HEK293 (cell line): ENCODE results near the gene SYNPR.

Source experiments
- CTCF ChIA-PET: fragments of 350-600 bp; formaldehyde crosslinking; extraction: SDS; loops from one replicate; lab custom pipeline; 2021; ENCODE audit warnings: antibody characterized with exemption; lab: Yijun Ruan, JAX
- POLR2A ChIA-PET: fragments of 300-600 bp; formaldehyde crosslinking; extraction: SDS; loops from one replicate; lab custom pipeline; 2020; ENCODE audit warnings: antibody characterized with exemption, inconsistent platforms; lab: Yijun Ruan, JAX
- H3K27ac ChIP-seq: fragments of 200-500 bp; sonication (Bioruptor generic); 2 replicates; pipeline ENCODE4 v1.5.1; 2014; ENCODE audit warnings: low read depth, low read length, control low read depth, inconsistent platforms; ENCODE audit errors: extremely low read depth
- H3K36me3 ChIP-seq, 2 experiments: fragments of 200-500 bp in 1 of 2; sonication (Bioruptor generic) in 1 of 2; 1 replicate in 1 of 2; 2 replicates in 1 of 2; pipeline ENCODE4 v1.5.1; 2014 to 2017; ENCODE audit warnings: inconsistent platforms in 2 of 2, low read length in 2 of 2; ENCODE audit not compliant: control insufficient read depth in 2 of 2, insufficient read depth in 1 of 2
- H3K4me1 ChIP-seq: fragments of 200-500 bp; sonication (Bioruptor generic); 2 replicates; pipeline ENCODE4 v1.5.1; 2014; ENCODE audit warnings: mild to moderate bottlenecking, low read length, inconsistent platforms; ENCODE audit not compliant: control insufficient read depth, insufficient read depth
- H3K4me3 ChIP-seq: 2 replicates; pipeline ENCODE4 v1.5.1; 2011; ENCODE audit warnings: low read depth, mild to moderate bottlenecking, control low read depth, low read length, moderate library complexity
- H3K9me3 ChIP-seq: fragments of 200-500 bp; sonication (Bioruptor generic); 2 replicates; pipeline ENCODE4 v1.5.1; 2014; ENCODE audit warnings: low read depth, low read length, inconsistent platforms; ENCODE audit not compliant: control insufficient read depth, insufficient read depth
- ELK4 ChIP-seq: IDR thresholded peaks from 2 replicates; pipeline ENCODE4 v1.6.1; 2011; ENCODE audit warnings: mild to moderate bottlenecking, low read depth, low read length, borderline replicate concordance
- GLIS2 ChIP-seq: fragments of 450-650 bp; formaldehyde crosslinking; IDR thresholded peaks from 2 replicates; pipeline ENCODE4 v1.5.1; 2016; ENCODE audit warnings: missing biosample characterization, missing genetic modification characterization
- SETDB1 ChIP-seq: IDR thresholded peaks from one replicate; pipeline ENCODE4 v1.6.1; 2017; ENCODE audit warnings: mild to moderate bottlenecking, low read length, moderate library complexity, mixed read lengths; ENCODE audit not compliant: insufficient read length
- SP2 ChIP-seq: fragments of 450-650 bp; formaldehyde crosslinking; IDR thresholded peaks from 2 replicates; pipeline ENCODE4 v1.5.1; 2016; ENCODE audit warnings: missing biosample characterization, missing genetic modification characterization
- SP3 ChIP-seq: fragments of 450-650 bp; formaldehyde crosslinking; IDR thresholded peaks from 2 replicates; pipeline ENCODE4 v1.5.1; 2016; ENCODE audit warnings: missing biosample characterization, missing genetic modification characterization
- TRIM28 ChIP-seq: IDR thresholded peaks from 2 replicates; pipeline ENCODE4 v1.6.1; 2011; ENCODE audit warnings: low read length, control low read depth, borderline replicate concordance
- YY2 ChIP-seq: fragments of 450-650 bp; formaldehyde crosslinking; IDR thresholded peaks from 2 replicates; pipeline ENCODE4 v1.5.1; 2016; ENCODE audit warnings: missing biosample characterization, missing genetic modification characterization
- ZFHX2 ChIP-seq: fragments of 450-650 bp; formaldehyde crosslinking; conservative IDR thresholded peaks from 2 replicates; pipeline ENCODE4 v1.5.1; 2016; ENCODE audit warnings: missing biosample characterization, missing genetic modification characterization
- ZFP37 ChIP-seq: fragments of 450-650 bp; formaldehyde crosslinking; IDR thresholded peaks from 2 replicates; pipeline ENCODE4 v1.5.1; 2016; ENCODE audit warnings: missing biosample characterization, missing genetic modification characterization
- ZNF133 ChIP-seq: fragments of 450-650 bp; formaldehyde crosslinking; IDR thresholded peaks from 2 replicates; pipeline ENCODE4 v1.5.1; 2016; ENCODE audit warnings: missing biosample characterization, missing genetic modification characterization
- ZNF140 ChIP-seq: fragments of 450-650 bp; formaldehyde crosslinking; IDR thresholded peaks from 2 replicates; pipeline ENCODE4 v1.5.1; 2016; ENCODE audit warnings: missing biosample characterization, missing genetic modification characterization
- ZNF175 ChIP-seq: fragments of 450-650 bp; formaldehyde crosslinking; IDR thresholded peaks from 2 replicates; pipeline ENCODE4 v1.5.1; 2016; ENCODE audit warnings: missing biosample characterization, missing genetic modification characterization
- ZNF292 ChIP-seq: fragments of 450-650 bp; formaldehyde crosslinking; IDR thresholded peaks from 2 replicates; pipeline ENCODE4 v1.5.1; 2016; ENCODE audit warnings: low read depth, missing biosample characterization, missing genetic modification characterization, borderline replicate concordance
- ZNF37A ChIP-seq: fragments of 450-650 bp; IDR thresholded peaks from 2 replicates; pipeline ENCODE4 v1.5.1; 2018; ENCODE audit warnings: missing biosample characterization, missing genetic modification characterization
- ZNF416 ChIP-seq: fragments of 450-650 bp; formaldehyde crosslinking; IDR thresholded peaks from 2 replicates; pipeline ENCODE4 v1.5.1; 2016; ENCODE audit warnings: missing biosample characterization, missing genetic modification characterization
- ZNF558 ChIP-seq: fragments of 450-650 bp; formaldehyde crosslinking; IDR thresholded peaks from 2 replicates; pipeline ENCODE4 v1.5.1; 2016; ENCODE audit warnings: missing biosample characterization, missing genetic modification characterization
- ZNF629 ChIP-seq: fragments of 450-650 bp; formaldehyde crosslinking; IDR thresholded peaks from 2 replicates; pipeline ENCODE4 v1.5.1; 2017; ENCODE audit warnings: missing biosample characterization, missing genetic modification characterization
- ZNF654 ChIP-seq: fragments of 450-650 bp; formaldehyde crosslinking; IDR thresholded peaks from 2 replicates; pipeline ENCODE4 v1.5.1; 2016; ENCODE audit warnings: low read depth, missing biosample characterization, missing genetic modification characterization
- ZNF660 ChIP-seq: fragments of 450-650 bp; IDR thresholded peaks from 2 replicates; pipeline ENCODE4 v1.5.1; 2018; ENCODE audit warnings: missing biosample characterization, mild to moderate bottlenecking, missing genetic modification characterization
- ZNF701 ChIP-seq: fragments of 450-650 bp; formaldehyde crosslinking; IDR thresholded peaks from 2 replicates; pipeline ENCODE4 v1.5.1; 2016; ENCODE audit warnings: missing biosample characterization, missing genetic modification characterization
- ZNF776 ChIP-seq: fragments of 450-650 bp; formaldehyde crosslinking; IDR thresholded peaks from 2 replicates; pipeline ENCODE4 v1.5.0; 2017; ENCODE audit warnings: missing biosample characterization, missing genetic modification characterization, borderline replicate concordance
- ZNF791 ChIP-seq: fragments of 450-650 bp; formaldehyde crosslinking; IDR thresholded peaks from 2 replicates; pipeline ENCODE4 v1.5.1; 2016; ENCODE audit warnings: missing biosample characterization, missing genetic modification characterization
- ZNF837 ChIP-seq: fragments of 450-650 bp; formaldehyde crosslinking; IDR thresholded peaks from 2 replicates; pipeline ENCODE4 v1.5.1; 2016; ENCODE audit warnings: missing biosample characterization, missing genetic modification characterization
- ZSCAN16 ChIP-seq: fragments of 450-650 bp; formaldehyde crosslinking; IDR thresholded peaks from 2 replicates; pipeline ENCODE4 v1.5.1; 2016; ENCODE audit warnings: missing biosample characterization, missing genetic modification characterization
- TF ChIP-seq, protein P1 (sequence below): fragments of 450-650 bp; formaldehyde crosslinking; conservative IDR thresholded peaks from 2 replicates; pipeline ENCODE4 v1.5.1; 2016; ENCODE audit warnings: low read depth, missing biosample characterization, missing genetic modification characterization
- TF ChIP-seq, protein P2 (sequence below): fragments of 450-650 bp; formaldehyde crosslinking; IDR thresholded peaks from 2 replicates; pipeline ENCODE4 v1.5.1; 2016; ENCODE audit warnings: missing biosample characterization, missing genetic modification characterization

SYNPR gene

DNA sequence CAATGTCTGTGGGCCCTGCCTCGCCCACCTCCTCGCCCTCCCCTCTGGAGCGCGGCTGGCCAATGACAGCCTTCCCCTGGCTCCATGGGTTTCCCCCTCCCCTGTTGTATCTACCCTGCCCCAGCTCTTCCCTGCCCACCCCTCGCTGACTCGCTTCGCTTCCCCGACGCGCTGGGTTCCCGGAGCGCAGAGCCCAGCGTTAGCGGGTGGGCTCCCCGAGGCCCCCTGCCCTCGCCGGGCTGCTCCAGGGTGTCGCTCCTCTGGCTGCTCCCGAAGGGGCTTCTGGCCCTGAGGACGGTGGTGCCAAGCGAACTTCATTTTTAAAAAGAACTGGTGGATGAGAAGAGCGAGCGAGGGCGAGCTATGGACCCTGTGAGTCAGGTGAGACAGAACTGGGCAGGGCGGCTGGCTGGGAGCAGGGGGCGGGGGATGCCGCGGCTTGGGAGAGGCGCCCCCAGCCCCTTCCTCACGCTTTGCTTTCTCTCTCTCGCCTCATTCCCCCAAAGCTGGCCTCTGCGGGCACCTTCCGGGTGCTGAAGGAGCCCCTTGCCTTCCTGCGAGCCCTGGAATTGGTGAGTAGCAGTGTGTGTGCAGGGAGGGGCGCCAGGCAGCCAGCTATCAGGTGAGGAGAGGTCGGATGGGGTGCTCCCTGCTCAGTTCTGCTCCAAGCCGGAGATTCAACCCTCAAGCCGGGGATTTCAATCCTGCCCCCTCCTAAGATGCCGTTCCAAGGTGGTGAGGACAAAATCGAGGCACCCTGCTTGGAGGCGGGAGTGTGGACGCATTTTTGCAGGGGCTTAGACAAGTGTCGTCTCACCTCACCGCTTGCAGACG lies at the start of gene SYNPR:
TSS of gene SYNPR (plus strand) at position 138 of the 834 bp plus-strand sequence.
- Histone ChIP-seq H3K4me3 (peak within 1 kb of the TSS; percentile 29), H3K9me3 (no peaks in the 10 kb centered on the region), H3K36me3 (no peaks in the 10 kb centered on the region), H3K4me1 (no peaks in the 10 kb centered on the region), H3K27ac (no peak within 1 kb of the TSS)
- ChIA-PET CTCF (interaction anchor here (0.7 kb wide), 1 partner anchor 12 kb away, joined by 3 read pairs; no protein-coding TSS in a partner anchor), POLR2A (no interaction called here)
- TF ChIP-seq ZNF701 (tag by site-specific recombination) (no peak), TRIM28 (no peak), ZNF558 (tag by site-specific recombination) (no peak), ZNF416 (tag by site-specific recombination) (no peak), ZNF140 (no peak), ZNF791 (tag by site-specific recombination) (no peak), SP2 (tag by site-specific recombination) (peak; percentile 8; the same call in 1 of the 2 replicates), ZNF292 (no peak), ZFHX2 (0 out of 2 replicates have a peak, but pooled peaks have one; percentile 13), ZNF837 (tag by site-specific recombination) (no peak), ZNF175 (tag by site-specific recombination) (no peak), YY2 (tag by site-specific recombination) (no peak), ELK4 (no peak), GLIS2 (peak; percentile 68), ZSCAN16 (tag by site-specific recombination) (no peak), ZNF37A (tag by site-specific recombination) (no peak), ZFP37 (tag by site-specific recombination) (no peak), SP3 (peak; percentile 59), ZNF776 (no peak)

- Histone ChIP-seq H3K9me3 (no peaks in the 10 kb centered on the region), H3K4me3 (no peak overlapping the region), H3K27ac (no peak overlapping the region), H3K4me1 (no peaks in the 10 kb centered on the region), H3K36me3 (no peaks in the 10 kb centered on the region)
- CTCF ChIA-PET, result interaction anchor here (0.5 to 4.3 kb wide), 6 partner anchors 19 to 601 kb away, joined by 3 to 21 read pairs (median 4); no protein-coding TSS in a partner anchor
- TF ChIP-seq ZNF654 (tag by site-specific recombination) (peak; percentile 44), ZNF660 (tag by site-specific recombination) (0 out of 2 replicates have a peak, but pooled peaks have one; percentile 26), ZNF133 (no peak), ZNF629 (no peak), SETDB1 (peak; percentile 74)
- TF ChIP-seq, protein P1, sequence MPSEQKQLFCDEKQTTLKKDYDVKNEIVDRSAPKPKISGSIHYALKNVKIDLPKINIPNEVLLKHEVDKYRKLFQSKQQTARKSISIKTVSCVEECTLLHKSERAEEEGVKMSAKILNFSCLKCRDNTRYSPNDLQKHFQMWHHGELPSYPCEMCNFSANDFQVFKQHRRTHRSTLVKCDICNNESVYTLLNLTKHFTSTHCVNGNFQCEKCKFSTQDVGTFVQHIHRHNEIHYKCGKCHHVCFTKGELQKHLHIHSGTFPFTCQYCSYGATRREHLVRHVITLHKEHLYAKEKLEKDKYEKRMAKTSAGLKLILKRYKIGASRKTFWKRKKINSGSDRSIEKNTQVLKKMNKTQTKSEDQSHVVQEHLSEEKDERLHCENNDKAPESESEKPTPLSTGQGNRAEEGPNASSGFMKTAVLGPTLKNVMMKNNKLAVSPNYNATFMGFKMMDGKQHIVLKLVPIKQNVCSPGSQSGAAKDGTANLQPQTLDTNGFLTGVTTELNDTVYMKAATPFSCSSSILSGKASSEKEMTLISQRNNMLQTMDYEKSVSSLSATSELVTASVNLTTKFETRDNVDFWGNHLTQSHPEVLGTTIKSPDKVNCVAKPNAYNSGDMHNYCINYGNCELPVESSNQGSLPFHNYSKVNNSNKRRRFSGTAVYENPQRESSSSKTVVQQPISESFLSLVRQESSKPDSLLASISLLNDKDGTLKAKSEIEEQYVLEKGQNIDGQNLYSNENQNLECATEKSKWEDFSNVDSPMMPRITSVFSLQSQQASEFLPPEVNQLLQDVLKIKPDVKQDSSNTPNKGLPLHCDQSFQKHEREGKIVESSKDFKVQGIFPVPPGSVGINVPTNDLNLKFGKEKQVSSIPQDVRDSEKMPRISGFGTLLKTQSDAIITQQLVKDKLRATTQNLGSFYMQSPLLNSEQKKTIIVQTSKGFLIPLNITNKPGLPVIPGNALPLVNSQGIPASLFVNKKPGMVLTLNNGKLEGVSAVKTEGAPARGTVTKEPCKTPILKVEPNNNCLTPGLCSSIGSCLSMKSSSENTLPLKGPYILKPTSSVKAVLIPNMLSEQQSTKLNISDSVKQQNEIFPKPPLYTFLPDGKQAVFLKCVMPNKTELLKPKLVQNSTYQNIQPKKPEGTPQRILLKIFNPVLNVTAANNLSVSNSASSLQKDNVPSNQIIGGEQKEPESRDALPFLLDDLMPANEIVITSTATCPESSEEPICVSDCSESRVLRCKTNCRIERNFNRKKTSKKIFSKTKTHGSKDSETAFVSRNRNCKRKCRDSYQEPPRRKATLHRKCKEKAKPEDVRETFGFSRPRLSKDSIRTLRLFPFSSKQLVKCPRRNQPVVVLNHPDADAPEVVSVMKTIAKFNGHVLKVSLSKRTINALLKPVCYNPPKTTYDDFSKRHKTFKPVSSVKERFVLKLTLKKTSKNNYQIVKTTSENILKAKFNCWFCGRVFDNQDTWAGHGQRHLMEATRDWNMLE (tag by site-specific recombination), result peak; percentile 79
- TF ChIP-seq, protein P2, sequence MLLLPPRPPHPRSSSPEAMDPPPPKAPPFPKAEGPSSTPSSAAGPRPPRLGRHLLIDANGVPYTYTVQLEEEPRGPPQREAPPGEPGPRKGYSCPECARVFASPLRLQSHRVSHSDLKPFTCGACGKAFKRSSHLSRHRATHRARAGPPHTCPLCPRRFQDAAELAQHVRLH (tag by site-specific recombination), result peak; percentile 59; the same call in 1 of the 2 replicates
- POLR2A ChIA-PET, result no interaction called here
These were observed 49.4 kb upstream of the SYNPR start for GRCh38 chr3:63228677-63229076.
